Thymus (tissue), 11 donors: ENCODE measurements around the gene ANKRD11. TPM values are rescaled to one million over a fixed set of nuclear protein-coding genes. Genes with fewer than 3 reads are reported as not detected.
"Not testable (repeated sequence)": the region's sequence is repeated elsewhere in the genome, so short reads cannot be mapped to it uniquely, and the experiment has no call there.

Source experiments
- DNase-seq, 9 donors: peaks; one replicate each; pipeline ENCODE4 v3.0.0-alpha.2; 2013; ENCODE audit warnings: low spot score in 9 of 9, low read depth in 6 of 9, missing footprints in 1 of 9
- H3K27ac ChIP-seq, 2 donors: one replicate each; pipeline ENCODE4 v1.5.1; 2013; ENCODE audit warnings: control low read depth in 1 of 2, low read depth in 1 of 2, low read length in 1 of 2, mild to moderate bottlenecking in 1 of 2, moderate library complexity in 1 of 2
- H3K27me3 ChIP-seq, 2 donors: one replicate each; pipeline ENCODE4 v1.5.1; 2013; ENCODE audit warnings: low read length in 1 of 2; ENCODE audit not compliant: control insufficient read depth in 2 of 2, insufficient read depth in 1 of 2
- H3K36me3 ChIP-seq, 2 donors: one replicate each; pipeline ENCODE4 v1.5.1; 2013; ENCODE audit warnings: low read length in 1 of 2, mild to moderate bottlenecking in 1 of 2, moderate library complexity in 1 of 2; ENCODE audit not compliant: control insufficient read depth in 2 of 2, insufficient read depth in 2 of 2
- H3K4me1 ChIP-seq, 2 donors: one replicate each; pipeline ENCODE4 v1.5.1; 2013; ENCODE audit warnings: low read length in 2 of 2; ENCODE audit not compliant: control insufficient read depth in 2 of 2, insufficient read depth in 2 of 2
- H3K4me3 ChIP-seq, 2 donors: one replicate each; pipeline ENCODE4 v1.5.1; 2013; ENCODE audit warnings: low read length in 2 of 2, control low read depth in 1 of 2, mild to moderate bottlenecking in 1 of 2
- H3K9me3 ChIP-seq, 2 donors: one replicate each; pipeline ENCODE4 v1.5.1; 2013; ENCODE audit warnings: low read length in 1 of 2, mild to moderate bottlenecking in 1 of 2; ENCODE audit not compliant: control insufficient read depth in 2 of 2, insufficient read depth in 1 of 2
- WGBS: extraction: QIAGEN DNeasy Blood & Tissue Kit; methylation state at CpG from one replicate; pipeline ENCODE4 v1.1.7; 2013; 5-methylcytosine and 5-hydroxymethylcytosine counted together
- polyA plus RNA-seq: library from polyadenylated mRNA; stranded (reverse); fragments of 200-250 nt; gene quantifications from one replicate; pipeline ENCODE4 v1.2.3, GENCODE V29; 2013
- total RNA-seq: library from RNA; stranded (reverse); fragments of 120-200 nt; gene quantifications from one replicate; pipeline ENCODE4 v1.2.4, GENCODE V29; 2013
- donor health status: healthy.

The ANKRD11 gene
- total and polyA plus RNA-seq, 2 donors = 24.8 to 79.5 TPM

DNA sequence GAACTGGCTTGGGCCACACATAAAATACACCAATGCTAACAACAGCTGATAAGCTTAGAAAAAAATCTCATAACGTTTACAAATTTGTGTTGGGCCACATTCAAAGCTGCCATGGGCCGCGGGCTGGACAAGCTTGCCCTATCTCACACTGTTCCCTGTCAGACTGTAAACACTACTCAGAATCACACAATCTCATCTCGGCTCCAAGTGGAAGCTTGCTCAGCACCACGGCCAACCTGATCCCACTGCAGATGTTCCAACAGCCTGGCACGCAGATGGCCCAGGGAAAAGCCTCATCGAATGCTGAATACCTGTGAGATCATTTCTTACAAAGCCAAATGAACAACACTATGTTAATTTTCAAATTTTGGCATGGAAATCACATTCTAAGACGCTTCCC is 125.8 kb downstream of the ANKRD11 start:
- WGBS = 93% methylated on average over 8 of the region's 8 CpGs
- no peak for DNase-seq
- peaks cover 0 to 21% of the 10 kb centered on the region in 2 donors for H3K36me3 ChIP-seq
- H3K27me3 ChIP-seq = no peaks in the 10 kb centered on the region
- H3K4me1 ChIP-seq = peaks cover 36 to 72% of the 10 kb centered on the region in 2 donors
- peak overlapping the region in 1 of 2 donors; percentile 10 for H3K27ac ChIP-seq
- no peak overlapping the region for H3K4me3 ChIP-seq
- peaks cover 0 to 2% of the 10 kb centered on the region in 2 donors for H3K9me3 ChIP-seq

DNA sequence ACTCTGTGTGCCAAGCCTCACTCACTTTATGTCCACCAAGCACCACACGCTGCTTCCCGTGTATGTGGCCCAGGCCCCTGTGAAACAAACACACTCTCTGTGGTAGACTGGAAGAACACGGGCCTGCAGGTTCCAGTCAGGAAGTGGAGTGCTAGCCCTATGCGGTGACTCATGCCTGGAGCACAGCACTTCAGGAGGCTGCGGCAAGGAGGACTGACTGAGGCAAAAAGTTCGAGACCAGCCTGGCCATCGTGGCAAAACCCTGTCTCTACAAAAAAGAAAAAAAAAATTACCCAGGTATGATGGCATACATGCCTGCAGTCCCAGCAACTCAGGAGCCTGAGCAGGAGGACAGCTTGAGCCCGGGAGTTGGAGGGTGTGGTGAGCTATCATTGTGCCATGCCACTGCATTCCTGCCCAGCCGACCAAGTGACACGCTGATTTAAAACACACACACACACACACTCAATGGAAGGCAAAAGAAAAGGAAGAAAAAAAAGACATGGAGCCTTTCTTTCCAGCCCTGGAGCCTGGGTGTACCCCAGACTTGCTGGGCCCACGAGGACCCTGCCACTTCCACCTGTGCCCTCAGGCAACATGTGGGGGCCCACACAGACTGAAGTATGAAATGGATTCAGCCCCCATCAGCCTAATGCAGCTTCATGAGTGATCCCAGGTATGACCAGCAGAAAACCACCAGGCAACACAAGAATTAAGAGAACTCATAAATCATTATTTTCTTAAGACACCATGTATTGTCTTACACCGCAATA is 126.6 kb downstream of the ANKRD11 start:
- Histone ChIP-seq H3K4me1 (peaks cover 44 to 72% of the 10 kb centered on the region in 2 donors), H3K9me3 (peaks cover 0 to 2% of the 10 kb centered on the region in 2 donors), H3K27me3 (no peaks in the 10 kb centered on the region), H3K4me3 (no peak overlapping the region), H3K36me3 (peaks cover 0 to 17% of the 10 kb centered on the region in 2 donors), H3K27ac (peak overlapping the region in 1 of 2 donors; percentile 56)
- WGBS = 44% methylated on average over 12 of the region's 12 CpGs
- no peak for DNase-seq

DNA sequence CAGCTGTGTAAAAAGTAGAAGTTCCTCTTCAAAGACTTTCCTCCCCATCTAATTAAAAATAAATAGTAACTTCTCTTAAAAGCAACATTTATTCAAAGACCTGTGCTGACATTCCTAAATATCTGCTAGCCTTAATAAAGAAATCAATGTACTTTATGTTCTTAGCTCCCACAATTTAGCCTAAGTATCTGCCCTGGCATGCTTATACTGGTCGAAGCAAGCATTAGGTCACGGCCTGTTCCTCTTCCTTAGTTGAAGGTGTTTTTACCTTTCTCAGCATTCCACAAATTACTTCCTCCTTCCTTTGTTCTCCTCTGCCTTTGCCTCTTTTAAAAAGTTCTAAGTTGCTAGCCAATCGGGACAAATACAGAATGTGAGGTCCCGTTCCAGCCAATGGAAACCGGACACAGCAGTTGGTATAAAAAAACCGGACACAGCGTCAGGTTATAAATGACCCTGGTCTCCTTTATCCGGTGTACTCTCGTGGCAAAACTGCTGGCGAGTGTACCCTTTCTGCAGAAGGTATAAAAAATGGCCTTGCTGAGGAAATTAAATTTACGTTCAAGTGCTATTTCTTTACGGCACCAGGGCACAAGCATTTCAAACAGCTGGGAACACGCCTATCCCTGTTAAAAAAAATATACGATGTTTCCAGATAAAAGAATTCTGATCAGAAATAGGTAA is 127.7 kb downstream of the ANKRD11 start:
- not testable (repeated sequence) for H3K4me3 ChIP-seq, DNase-seq, H3K9me3 ChIP-seq, H3K27me3 ChIP-seq
- WGBS = 92% methylated on average over 10 of the region's 14 CpGs
- Histone ChIP-seq H3K36me3 (peaks cover 0 to 17% of the 10 kb centered on the region in 2 donors), H3K4me1 (peaks cover 53 to 80% of the 10 kb centered on the region in 2 donors), H3K27ac (peak overlapping the region; percentile 58 to 88)

DNA sequence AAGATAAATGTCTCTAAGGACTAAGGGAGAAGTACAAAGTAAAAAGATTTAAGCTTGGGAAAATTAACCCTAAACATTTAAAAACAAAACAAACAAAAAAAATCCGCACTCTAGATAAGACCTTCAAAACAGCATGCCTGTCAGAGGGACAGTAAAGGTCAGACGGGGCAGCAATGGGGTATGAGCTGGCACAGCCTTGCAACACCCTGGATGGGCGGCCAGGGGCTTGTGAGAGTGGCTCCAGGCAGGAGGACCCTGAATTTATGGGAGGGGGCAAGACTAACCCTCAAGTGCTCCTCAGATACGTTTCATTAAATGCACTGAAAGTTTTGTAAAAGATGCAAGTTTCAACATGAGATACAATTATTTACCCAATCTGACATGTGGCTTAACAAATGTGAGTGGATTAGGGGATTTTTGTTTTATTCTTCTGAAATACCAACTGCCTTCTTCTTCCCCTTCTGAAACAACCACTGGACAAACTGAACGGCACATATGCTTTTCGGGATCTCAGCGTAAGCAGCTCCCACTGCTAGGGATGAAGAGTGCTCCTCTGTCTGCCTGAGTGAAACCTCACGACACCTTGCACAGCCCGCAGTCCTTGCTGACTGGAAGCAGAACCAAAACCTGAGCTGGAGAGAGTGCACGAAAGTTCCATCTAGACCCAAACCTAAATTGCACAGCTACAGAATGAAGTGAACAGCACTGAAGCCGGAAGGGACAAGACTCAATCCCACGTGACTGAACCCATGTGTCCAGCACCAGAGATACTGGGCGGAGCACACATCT is 128.4 kb downstream of the ANKRD11 start:
- H3K4me3 ChIP-seq = no peak overlapping the region
- peaks cover 0 to 2% of the 10 kb centered on the region in 2 donors for H3K9me3 ChIP-seq
- H3K36me3 ChIP-seq = peaks cover 0 to 13% of the 10 kb centered on the region in 2 donors
- peak overlapping the region; percentile 58 to 88 for H3K27ac ChIP-seq
- WGBS = 83% methylated on average over 13 of the region's 13 CpGs
- H3K4me1 ChIP-seq = peaks cover 59 to 87% of the 10 kb centered on the region in 2 donors
- no peaks in the 10 kb centered on the region for H3K27me3 ChIP-seq
- no peak for DNase-seq

DNA sequence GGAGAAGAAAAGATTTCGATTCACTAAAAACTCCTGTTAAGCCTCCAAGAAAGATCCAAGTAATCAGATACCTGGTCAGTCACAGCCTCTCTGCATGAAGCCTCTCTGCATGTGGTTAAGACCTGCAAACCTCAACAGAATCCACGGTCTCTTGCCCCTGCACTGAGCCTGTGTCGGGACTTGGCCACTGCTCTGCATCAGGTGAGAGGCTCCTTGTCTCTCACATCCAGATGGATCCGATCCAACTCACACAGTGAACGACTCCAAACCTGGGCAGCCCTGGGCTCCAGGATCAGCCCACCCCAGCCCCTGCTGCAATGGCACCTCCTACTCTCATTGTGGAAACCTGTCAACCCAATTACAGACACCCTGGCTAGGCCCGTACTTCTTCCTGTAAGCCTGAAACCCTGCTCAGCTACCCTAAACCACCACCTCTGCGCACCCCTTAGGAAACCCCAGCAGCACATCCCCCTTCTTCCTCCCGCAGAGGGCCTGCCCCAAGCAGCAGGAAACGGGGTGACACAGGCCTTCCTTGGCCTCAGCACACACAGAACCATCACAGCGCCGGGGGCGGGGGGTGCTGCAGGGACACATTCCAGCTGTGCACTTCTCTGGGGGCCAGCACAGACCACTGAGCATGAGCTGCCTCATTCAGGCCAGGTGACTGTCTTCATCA is 129.5 kb downstream of the ANKRD11 start:
- Histone ChIP-seq H3K27me3 (no peaks in the 10 kb centered on the region), H3K4me3 (peak overlapping the region; percentile 10 to 15), H3K4me1 (peaks cover 63 to 90% of the 10 kb centered on the region in 2 donors), H3K9me3 (peaks cover 0 to 2% of the 10 kb centered on the region in 2 donors), H3K36me3 (peaks cover 4 to 8% of the 10 kb centered on the region in 2 donors), H3K27ac (peak overlapping the region; percentile 88 to 92)
- under 1% methylated on average over 12 of the region's 12 CpGs for WGBS
- DNase-seq = peak in 8 of 9 donors; percentile 34 to 91 (median 79)

DNA sequence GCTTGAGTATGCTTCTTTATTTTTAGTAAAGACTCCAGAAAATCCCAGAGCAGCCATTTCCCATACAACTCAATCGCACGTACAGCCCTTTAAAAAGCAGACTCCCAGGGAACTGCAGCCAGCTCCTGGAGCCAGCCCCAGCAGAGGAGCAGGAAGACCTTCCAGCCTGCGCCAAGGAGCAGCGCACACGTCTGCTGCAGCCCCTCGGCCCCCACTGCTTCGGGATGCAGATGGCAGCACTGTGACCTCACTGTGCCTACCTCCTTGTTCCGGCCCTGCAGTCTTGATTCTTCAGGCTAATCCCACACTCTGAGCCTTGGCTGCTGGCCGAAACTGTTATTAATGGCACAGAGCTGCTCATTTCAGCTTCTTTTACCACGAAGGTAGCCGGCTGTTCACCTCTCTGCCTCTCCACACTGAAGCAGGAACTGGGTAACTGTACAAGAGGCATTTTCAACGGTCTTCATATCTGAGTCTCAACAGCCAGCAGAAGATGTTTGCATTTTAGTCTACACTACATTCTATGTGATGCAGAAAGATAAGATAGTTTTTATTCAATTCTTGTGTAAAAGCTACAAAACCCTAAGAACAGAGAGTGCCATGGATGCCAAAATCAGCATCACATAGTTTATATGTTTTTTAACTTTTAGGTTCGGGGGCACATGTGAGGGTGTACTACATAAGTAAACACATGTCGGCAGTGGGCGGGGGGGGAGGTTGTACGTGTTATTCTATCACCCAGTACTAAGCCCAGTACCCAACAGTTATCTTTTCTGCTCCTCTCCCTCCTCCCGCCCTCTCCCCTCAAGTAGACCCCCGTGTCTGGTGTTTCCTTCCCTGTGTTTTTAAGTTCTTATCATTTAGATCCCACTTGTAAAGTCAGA is 130.9 kb downstream of the ANKRD11 start:
- Histone ChIP-seq H3K27me3 (no peaks in the 10 kb centered on the region), H3K4me1 (peaks cover 64 to 92% of the 10 kb centered on the region in 2 donors), H3K27ac (peak overlapping the region; percentile 86 to 88), H3K4me3 (peak overlapping the region in 1 of 2 donors; percentile 20), H3K9me3 (peaks cover 0 to 2% of the 10 kb centered on the region in 2 donors), H3K36me3 (peaks cover 4% of the 10 kb centered on the region in 2 donors)
- peak in 1 of 9 donors; percentile 55 for DNase-seq
- WGBS = 29% methylated on average over 18 of the region's 18 CpGs

DNA sequence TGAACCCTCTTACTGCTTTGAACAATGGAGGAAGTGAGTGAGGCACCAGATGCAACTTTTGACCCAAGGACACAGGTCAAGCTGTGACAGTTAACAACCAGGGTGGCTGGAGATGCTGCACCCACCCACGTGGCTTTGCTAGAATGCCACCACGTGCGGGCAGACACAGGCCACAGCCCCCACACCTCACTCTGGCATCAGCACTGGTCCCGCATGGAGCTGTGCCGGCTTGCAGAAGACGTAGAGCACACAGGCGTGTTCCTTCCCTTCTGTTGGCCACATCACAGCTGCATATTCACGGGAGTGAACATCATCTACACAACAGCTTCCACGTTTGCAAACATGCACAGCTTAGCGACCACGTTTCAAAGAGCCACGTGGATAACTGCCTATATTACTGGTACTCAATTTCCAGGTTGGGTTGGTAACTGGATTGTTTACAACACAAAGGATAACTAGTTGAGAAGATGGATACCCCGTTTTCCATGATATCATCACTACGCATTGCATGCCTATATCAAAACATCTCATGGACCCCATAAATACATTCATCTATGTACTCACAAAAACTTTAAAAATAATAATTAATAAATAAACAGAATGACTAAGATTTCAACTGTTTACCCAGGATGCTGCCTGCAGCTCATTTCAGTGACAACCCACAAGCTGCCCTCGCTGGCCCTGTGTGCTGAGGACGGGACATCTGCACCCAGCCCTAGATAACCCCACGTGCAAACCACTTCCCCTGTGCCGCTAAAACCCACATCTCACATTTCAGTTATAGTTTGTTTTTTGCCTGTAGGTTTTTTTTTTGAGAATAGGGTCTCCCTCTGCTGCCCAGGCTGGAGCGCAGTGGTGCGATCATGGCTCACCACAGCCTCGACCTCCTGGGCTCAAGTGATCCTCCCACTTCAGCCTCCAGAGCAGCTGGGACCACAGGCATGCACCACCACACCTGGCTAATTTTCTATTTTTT is 132.0 kb downstream of the ANKRD11 start:
- WGBS = 8% methylated on average over 21 of the region's 21 CpGs
- peak overlapping the region; percentile 82 to 88 for H3K27ac ChIP-seq
- H3K9me3 ChIP-seq = peaks cover 0 to 2% of the 10 kb centered on the region in 2 donors
- H3K36me3 ChIP-seq = peaks cover 4% of the 10 kb centered on the region in 2 donors
- peak in 3 of 9 donors; percentile 43 to 77 (median 56) for DNase-seq
- H3K4me3 ChIP-seq = peak overlapping the region; percentile 0
- no peaks in the 10 kb centered on the region for H3K27me3 ChIP-seq
- H3K4me1 ChIP-seq = peaks cover 55 to 91% of the 10 kb centered on the region in 2 donors
